AG04450 (cell line): ENCODE data around the gene ARHGAP24. TPM values are rescaled to one million over a fixed set of nuclear protein-coding genes. Genes with fewer than 3 reads are reported as not detected.

Source experiments
- CTCF ChIA-PET: fragments of 300-600, 350-600 bp; formaldehyde crosslinking; extraction: SDS; loops from one replicate; lab custom pipeline; 2022; ENCODE audit warnings: antibody characterized with exemption, inconsistent platforms; lab: Charles Lee
- POLR2A ChIA-PET: fragments of 350-600 bp; formaldehyde crosslinking; extraction: SDS; loops from one replicate; lab custom pipeline; 2021; ENCODE audit warnings: antibody characterized with exemption, inconsistent platforms; lab: Yijun Ruan, JAX
- DNase-seq: peaks from one replicate; pipeline ENCODE4 v3.0.0-alpha.2; 2011; ENCODE audit warnings: low read depth, low spot score
- H3K27ac ChIP-seq: one replicate; pipeline ENCODE4 v1.5.1; 2012; ENCODE audit warnings: low read depth, low read length, control low read depth
- H3K27me3 ChIP-seq: one replicate; pipeline ENCODE4 v1.6.0; 2012; ENCODE audit warnings: low read length; ENCODE audit not compliant: control insufficient read depth, insufficient read depth
- H3K4me3 ChIP-seq: 2 replicates; pipeline ENCODE4 v1.5.1; 2011; ENCODE audit warnings: mild to moderate bottlenecking, low read depth, low read length, control low read depth
- H3K9me3 ChIP-seq: 2 replicates; pipeline ENCODE4 v1.5.1; 2012; ENCODE audit warnings: low read length; ENCODE audit not compliant: control insufficient read depth, insufficient read depth
- polyA plus RNA-seq: library from polyadenylated mRNA; depleted of rRNA; stranded (reverse); fragments of >200 nt; gene quantifications from 2 replicates; pipeline ENCODE4 v1.2.3, GENCODE V29; 2011
- TF ChIP-seq, protein P1 (sequence below): IDR thresholded peaks from 2 replicates; pipeline ENCODE4 v1.5.1; 2011; ENCODE audit warnings: low read depth, low read length, control low read depth, inconsistent platforms

Gene ARHGAP24
- polyA plus RNA-seq, 1 experiment = 16.8 TPM

DNA sequence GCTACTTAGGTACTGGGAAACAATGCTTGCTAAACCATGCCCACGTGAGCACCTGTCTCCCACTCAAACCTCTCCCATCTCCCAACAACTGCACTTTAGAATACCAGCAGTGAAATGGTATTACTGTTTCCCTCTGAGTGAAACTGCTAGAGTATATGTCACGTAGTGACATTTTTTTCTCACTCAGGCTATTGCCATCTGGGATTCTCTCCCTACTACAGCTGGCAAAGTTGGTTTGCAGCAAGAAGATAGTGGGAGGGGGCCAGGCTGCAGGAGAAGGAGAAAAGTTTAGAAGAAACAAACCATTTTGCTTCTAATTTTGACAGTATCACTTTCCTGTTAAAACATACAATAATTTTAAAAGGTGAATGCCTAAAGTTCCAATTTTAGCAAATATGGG, 526.6 kb downstream of the ARHGAP24 start:
- TF ChIP-seq, protein P1, sequence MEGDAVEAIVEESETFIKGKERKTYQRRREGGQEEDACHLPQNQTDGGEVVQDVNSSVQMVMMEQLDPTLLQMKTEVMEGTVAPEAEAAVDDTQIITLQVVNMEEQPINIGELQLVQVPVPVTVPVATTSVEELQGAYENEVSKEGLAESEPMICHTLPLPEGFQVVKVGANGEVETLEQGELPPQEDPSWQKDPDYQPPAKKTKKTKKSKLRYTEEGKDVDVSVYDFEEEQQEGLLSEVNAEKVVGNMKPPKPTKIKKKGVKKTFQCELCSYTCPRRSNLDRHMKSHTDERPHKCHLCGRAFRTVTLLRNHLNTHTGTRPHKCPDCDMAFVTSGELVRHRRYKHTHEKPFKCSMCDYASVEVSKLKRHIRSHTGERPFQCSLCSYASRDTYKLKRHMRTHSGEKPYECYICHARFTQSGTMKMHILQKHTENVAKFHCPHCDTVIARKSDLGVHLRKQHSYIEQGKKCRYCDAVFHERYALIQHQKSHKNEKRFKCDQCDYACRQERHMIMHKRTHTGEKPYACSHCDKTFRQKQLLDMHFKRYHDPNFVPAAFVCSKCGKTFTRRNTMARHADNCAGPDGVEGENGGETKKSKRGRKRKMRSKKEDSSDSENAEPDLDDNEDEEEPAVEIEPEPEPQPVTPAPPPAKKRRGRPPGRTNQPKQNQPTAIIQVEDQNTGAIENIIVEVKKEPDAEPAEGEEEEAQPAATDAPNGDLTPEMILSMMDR = no peak
- ChIA-PET CTCF (no interaction called here), POLR2A (no interaction called here)
- Histone ChIP-seq H3K9me3 (no peaks in the 10 kb centered on the region), H3K27me3 (no peaks in the 10 kb centered on the region), H3K27ac (no peak overlapping the region), H3K4me3 (no peak overlapping the region)
- DNase-seq = no peak

DNA sequence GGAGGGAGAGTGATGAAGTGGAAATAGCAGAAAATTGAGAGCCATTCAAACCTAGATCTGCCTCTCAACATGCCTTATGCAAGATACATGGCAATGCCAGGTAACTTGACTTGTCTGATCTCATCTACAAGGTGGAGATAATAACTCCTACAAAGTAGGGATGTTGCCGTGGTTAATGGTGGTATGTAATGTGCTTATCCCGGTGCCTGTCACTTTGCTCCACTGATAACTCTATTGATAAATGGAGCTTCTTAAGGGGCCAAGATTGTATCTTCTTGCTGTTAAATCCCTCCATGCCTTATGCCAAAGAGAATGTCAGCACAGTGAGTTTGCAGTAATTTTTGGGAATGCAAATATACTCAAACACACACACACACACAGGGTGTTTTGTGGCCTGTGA, 529.1 kb downstream of the ARHGAP24 start:
- CTCF ChIA-PET = interaction anchor here (0.6 kb wide), 1 partner anchor 40 kb away, joined by 3 read pairs; no protein-coding TSS in a partner anchor
- POLR2A ChIA-PET = no interaction called here
- H3K9me3 ChIP-seq = no peaks in the 10 kb centered on the region
- H3K4me3 ChIP-seq = no peak overlapping the region
- H3K27me3 ChIP-seq = no peaks in the 10 kb centered on the region
- TF ChIP-seq, protein P1 = no peak
- no peak for DNase-seq
- H3K27ac ChIP-seq = no peak overlapping the region

DNA sequence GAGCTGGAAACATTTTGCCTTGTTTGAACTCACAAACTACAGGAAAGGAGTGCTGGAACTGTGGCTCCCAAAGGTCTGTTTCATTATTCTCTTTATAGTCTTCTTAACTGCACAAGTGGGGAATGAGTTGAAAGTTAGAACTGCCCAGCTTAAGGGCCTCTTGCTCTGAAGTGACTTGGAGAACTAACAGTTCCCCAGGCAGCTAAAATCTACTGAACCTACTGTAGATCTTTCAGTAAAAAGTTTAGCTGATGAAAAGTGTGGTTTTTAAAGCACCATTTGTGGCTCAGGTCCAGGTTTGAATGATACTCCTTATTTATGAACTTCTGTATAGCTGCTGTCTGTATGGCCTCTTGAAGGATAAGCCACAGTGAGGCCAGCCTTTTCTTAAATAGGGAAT, 531.1 kb downstream of the ARHGAP24 start:
- no peak overlapping the region for H3K4me3 ChIP-seq
- H3K27me3 ChIP-seq = no peaks in the 10 kb centered on the region
- CTCF ChIA-PET = interaction anchor here (0.9 to 1.1 kb wide), 2 partner anchors 258 to 634 kb away, joined by 3 read pairs; no protein-coding TSS in a partner anchor
- TF ChIP-seq, protein P1 = no peak
- POLR2A ChIA-PET = no interaction called here
- H3K9me3 ChIP-seq = no peaks in the 10 kb centered on the region
- no peak for DNase-seq
- no peak overlapping the region for H3K27ac ChIP-seq

DNA sequence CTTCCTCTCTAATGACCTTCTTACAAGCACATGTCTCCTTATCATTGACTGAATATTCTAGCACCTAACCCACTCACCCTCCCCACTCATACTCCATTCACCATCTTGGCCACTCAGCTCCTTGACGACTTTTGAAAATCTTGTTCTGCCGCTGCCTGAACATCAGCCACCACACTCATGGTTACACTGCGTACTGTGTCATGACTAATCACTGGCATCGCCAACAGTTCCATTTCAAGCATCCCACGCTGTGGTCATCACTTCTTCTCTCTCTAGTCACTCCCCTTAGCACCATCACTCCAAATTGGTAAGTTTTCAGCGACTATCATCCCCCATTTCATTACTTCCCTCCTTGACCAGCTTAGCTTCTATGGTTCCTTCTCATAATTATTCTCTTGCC, 532.1 kb downstream of the ARHGAP24 start:
- Histone ChIP-seq H3K4me3 (no peak overlapping the region), H3K27me3 (no peaks in the 10 kb centered on the region), H3K27ac (no peak overlapping the region), H3K9me3 (no peaks in the 10 kb centered on the region)
- ChIA-PET POLR2A (no interaction called here), CTCF (no interaction called here)
- no peak for DNase-seq
- TF ChIP-seq, protein P1 = no peak

- ChIA-PET POLR2A (no interaction called here), CTCF (no interaction called here)
- no peaks in the 10 kb centered on the region for H3K27me3 ChIP-seq
- peak; percentile 8 for DNase-seq
- H3K9me3 ChIP-seq = no peaks in the 10 kb centered on the region
- TF ChIP-seq, protein P1 = no peak
- H3K27ac ChIP-seq = no peak overlapping the region
- no peak overlapping the region for H3K4me3 ChIP-seq
Observed at GRCh38 chr4:86011117-86011516, 536.2 kb downstream of the ARHGAP24 start.
